Stimulated activated naive B cell treated with anti-CD40 and anti-IgM and Interleukin-4, amounts not matched to agents 10 μg/mL and 1 μg/mL and 100 μg/mL, for 72 hours (primary cell): ENCODE data around the gene RAET1G.
A peak's percentile ranks its signal among the peaks of the same experiment; 100 is the strongest.
"Not testable (repeated sequence)": the region's sequence is repeated elsewhere in the genome, so short reads cannot be mapped to it uniquely, and the experiment has no call there.

Source experiments
- ATAC-seq, 2 donors: fragments of 150-1000 bp; cut with Tn5 transposase; replicated peaks; 2 replicates each; pipeline ENCODE4 v1.10.0; 2021; ENCODE audit warnings: moderate library complexity in 1 of 2
- DNase-seq: peaks from one replicate; pipeline ENCODE4 v3.0.0; 2021
- H3K27ac Mint-ChIP-seq: one replicate; pipeline ENCODE4 v1.8.0; 2022; ENCODE audit warnings: mild to moderate bottlenecking, mixed read lengths
- H3K27me3 Mint-ChIP-seq, 2 donors: one replicate each; pipeline ENCODE4 v1.8.0; 2022; ENCODE audit warnings: mixed read lengths in 2 of 2
- H3K36me3 Mint-ChIP-seq, 2 donors: one replicate each; pipeline ENCODE4 v1.8.0; 2022; ENCODE audit warnings: mixed read lengths in 2 of 2, mild to moderate bottlenecking in 1 of 2
- H3K4me1 Mint-ChIP-seq, 2 donors: one replicate each; pipeline ENCODE4 v1.8.0; 2022; ENCODE audit warnings: mixed read lengths in 2 of 2, mild to moderate bottlenecking in 1 of 2
- H3K4me3 Mint-ChIP-seq, 2 donors: one replicate each; pipeline ENCODE4 v1.8.0; 2022; ENCODE audit warnings: mild to moderate bottlenecking in 2 of 2, mixed read lengths in 2 of 2, moderate library complexity in 1 of 2
- H3K9me3 Mint-ChIP-seq, 2 donors: one replicate each; pipeline ENCODE4 v1.8.0; 2022; ENCODE audit warnings: mixed read lengths in 2 of 2, mild to moderate bottlenecking in 1 of 2

Gene RAET1G

DNA sequence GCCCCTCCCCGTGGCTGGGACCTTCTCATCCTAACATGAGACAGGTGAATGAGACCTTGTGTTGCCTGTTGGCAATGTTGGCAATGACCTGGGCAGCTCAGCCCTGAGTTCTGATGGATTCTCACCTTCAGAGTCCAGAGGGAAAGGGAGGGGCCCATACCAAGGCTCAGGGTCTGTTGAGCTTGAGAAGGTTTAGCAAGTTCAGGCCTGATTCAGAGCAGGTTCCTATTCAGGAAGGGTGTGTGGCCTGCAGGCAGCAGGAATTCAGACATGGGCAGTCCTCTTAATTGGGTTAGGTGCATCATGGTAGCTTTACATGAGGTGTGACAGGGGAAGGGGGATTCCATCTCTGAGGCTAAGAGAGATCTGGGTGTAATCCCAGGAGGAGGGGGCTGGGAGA, 24.6 kb upstream of the RAET1G start:
- DNase-seq, H3K36me3 Mint-ChIP-seq, ATAC-seq, H3K9me3 Mint-ChIP-seq, H3K4me3 Mint-ChIP-seq, H3K27ac Mint-ChIP-seq, H3K4me1 Mint-ChIP-seq: not testable (repeated sequence)
- peaks cover 66 to 74% of the 10 kb centered on the region in 2 donors for H3K27me3 Mint-ChIP-seq

DNA sequence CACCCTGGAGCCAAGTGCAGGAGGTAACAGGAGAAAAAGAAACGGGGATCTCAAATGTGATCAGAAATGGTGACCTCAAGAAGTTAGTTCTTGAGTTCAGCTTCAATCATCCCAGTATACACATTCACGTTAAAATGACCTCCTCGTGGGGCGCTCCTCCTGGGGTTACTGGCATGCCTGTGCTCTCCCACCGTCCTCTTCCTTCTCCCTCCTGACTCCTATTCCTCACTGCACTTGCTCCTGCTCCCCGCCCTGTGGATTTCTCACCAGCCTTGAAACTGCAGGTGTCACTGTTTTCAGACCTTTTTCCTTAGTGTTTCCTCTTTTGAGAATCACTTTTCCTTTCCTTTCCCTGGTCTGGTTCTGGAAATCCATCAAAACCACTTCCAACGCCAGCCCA, 23.7 kb upstream of the RAET1G start:
- not testable (repeated sequence) for H3K36me3 Mint-ChIP-seq, ATAC-seq, H3K9me3 Mint-ChIP-seq, H3K27ac Mint-ChIP-seq, DNase-seq, H3K4me3 Mint-ChIP-seq
- H3K27me3 Mint-ChIP-seq = peaks cover 62 to 74% of the 10 kb centered on the region in 2 donors
- H3K4me1 Mint-ChIP-seq = peaks cover 7 to 14% of the 10 kb centered on the region in 2 donors

- peak; percentile 61 to 66 for ATAC-seq
- H3K27me3 Mint-ChIP-seq = peaks cover 63 to 74% of the 10 kb centered on the region in 2 donors
- not testable (repeated sequence) for H3K9me3 Mint-ChIP-seq, H3K4me3 Mint-ChIP-seq, DNase-seq, H3K27ac Mint-ChIP-seq, H3K36me3 Mint-ChIP-seq
- H3K4me1 Mint-ChIP-seq = peaks cover 13 to 27% of the 10 kb centered on the region in 2 donors
These were observed 22.4 kb upstream of the RAET1G start for GRCh38 chr6:149945276-149945675.

DNA sequence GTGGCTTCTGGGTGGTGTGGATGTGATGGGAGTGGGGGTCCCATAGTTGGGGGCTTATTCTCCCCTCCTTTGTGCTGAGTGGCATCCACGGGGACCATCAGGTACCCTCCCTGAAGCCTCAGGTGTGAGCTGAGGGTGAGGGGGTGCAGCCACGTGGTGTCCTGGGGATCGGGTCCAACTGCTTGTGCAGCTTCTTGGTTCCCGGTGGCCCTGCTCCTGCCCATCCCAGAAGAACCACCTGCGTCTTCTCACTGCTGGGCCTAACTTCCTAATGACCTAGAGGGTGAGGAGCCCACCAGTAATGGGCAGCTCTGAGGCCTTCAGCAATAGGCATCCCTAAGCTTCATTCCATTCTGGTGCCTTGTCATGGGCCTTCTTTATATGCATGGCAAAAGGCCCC, 20.4 kb upstream of the RAET1G start:
- peaks cover 66 to 80% of the 10 kb centered on the region in 2 donors for H3K27me3 Mint-ChIP-seq

GRCh38 chr6:149942461-149942829, 19.5 kb upstream of the RAET1G start:
- peaks cover 0 to 2% of the 10 kb centered on the region in 2 donors for H3K36me3 Mint-ChIP-seq
- ATAC-seq = no peak
- no peak for DNase-seq
- no peak overlapping the region for H3K27ac Mint-ChIP-seq
- H3K4me1 Mint-ChIP-seq = peaks cover 27 to 54% of the 10 kb centered on the region in 2 donors
- H3K9me3 Mint-ChIP-seq = no peaks in the 10 kb centered on the region
- peak overlapping the region; percentile 88 to 94 for H3K4me3 Mint-ChIP-seq
- peaks cover 63 to 80% of the 10 kb centered on the region in 2 donors for H3K27me3 Mint-ChIP-seq

More for the DNA sequence above, 20.4 kb upstream of the RAET1G start:
- not testable (repeated sequence) for H3K36me3 Mint-ChIP-seq, H3K4me3 Mint-ChIP-seq, ATAC-seq, H3K27ac Mint-ChIP-seq, H3K9me3 Mint-ChIP-seq, DNase-seq
- peaks cover 23 to 45% of the 10 kb centered on the region in 2 donors for H3K4me1 Mint-ChIP-seq

GRCh38 chr6:149941583-149942460, 18.9 kb upstream of the RAET1G start, which contains the start of gene ULBP2:
ULBP2 (plus strand) TSS chr6:149942014; CDS start chr6:149942073, 59 bp downstream.
- peak within 1 kb of the TSS; percentile 88 to 94 for H3K4me3 Mint-ChIP-seq
- peaks cover 64 to 83% of the 10 kb centered on the region in 2 donors for H3K27me3 Mint-ChIP-seq
- peaks cover 0 to 2% of the 10 kb centered on the region in 2 donors for H3K36me3 Mint-ChIP-seq
- ATAC-seq = peak; percentile 72 to 74
- peak; percentile 72 for DNase-seq
- H3K27ac Mint-ChIP-seq = peak within 1 kb of the TSS; percentile 95
- H3K4me1 Mint-ChIP-seq = peaks cover 27 to 55% of the 10 kb centered on the region in 2 donors
- no peaks in the 10 kb centered on the region for H3K9me3 Mint-ChIP-seq

- H3K9me3 Mint-ChIP-seq = no peaks in the 10 kb centered on the region
- peaks cover 0 to 2% of the 10 kb centered on the region in 2 donors for H3K36me3 Mint-ChIP-seq
- DNase-seq (no peak), ATAC-seq (no peak)
- no peak overlapping the region for H3K27ac Mint-ChIP-seq
- peaks cover 66 to 90% of the 10 kb centered on the region in 2 donors for H3K27me3 Mint-ChIP-seq
- H3K4me1 Mint-ChIP-seq = peaks cover 27 to 55% of the 10 kb centered on the region in 2 donors
- peak overlapping the region in 1 of 2 donors; percentile 13 for H3K4me3 Mint-ChIP-seq
These were observed 17.7 kb upstream of the RAET1G start for GRCh38 chr6:149940672-149940982.

- H3K4me3 Mint-ChIP-seq = peak overlapping the region in 1 of 2 donors; percentile 13
- no peaks in the 10 kb centered on the region for H3K9me3 Mint-ChIP-seq
- H3K4me1 Mint-ChIP-seq = peaks cover 25 to 55% of the 10 kb centered on the region in 2 donors
- DNase-seq (no peak), ATAC-seq (no peak)
- peaks cover 67 to 90% of the 10 kb centered on the region in 2 donors for H3K27me3 Mint-ChIP-seq
- H3K36me3 Mint-ChIP-seq = peaks cover 0 to 2% of the 10 kb centered on the region in 2 donors
- peak overlapping the region; percentile 75 for H3K27ac Mint-ChIP-seq
These were observed 17.2 kb upstream of the RAET1G start for GRCh38 chr6:149939909-149940671.

GRCh38 chr6:149939356-149939648, 16.4 kb upstream of the RAET1G start:
- Mint-ChIP-seq H3K27ac (peak overlapping the region; percentile 94), H3K36me3 (peaks cover 0 to 2% of the 10 kb centered on the region in 2 donors), H3K9me3 (no peaks in the 10 kb centered on the region), H3K4me1 (peaks cover 30 to 58% of the 10 kb centered on the region in 2 donors), H3K4me3 (peak overlapping the region; percentile 76 to 80), H3K27me3 (peaks cover 75 to 97% of the 10 kb centered on the region in 2 donors)
- DNase-seq = no peak
- ATAC-seq = peak in 1 of 2 donors; percentile 6

DNA sequence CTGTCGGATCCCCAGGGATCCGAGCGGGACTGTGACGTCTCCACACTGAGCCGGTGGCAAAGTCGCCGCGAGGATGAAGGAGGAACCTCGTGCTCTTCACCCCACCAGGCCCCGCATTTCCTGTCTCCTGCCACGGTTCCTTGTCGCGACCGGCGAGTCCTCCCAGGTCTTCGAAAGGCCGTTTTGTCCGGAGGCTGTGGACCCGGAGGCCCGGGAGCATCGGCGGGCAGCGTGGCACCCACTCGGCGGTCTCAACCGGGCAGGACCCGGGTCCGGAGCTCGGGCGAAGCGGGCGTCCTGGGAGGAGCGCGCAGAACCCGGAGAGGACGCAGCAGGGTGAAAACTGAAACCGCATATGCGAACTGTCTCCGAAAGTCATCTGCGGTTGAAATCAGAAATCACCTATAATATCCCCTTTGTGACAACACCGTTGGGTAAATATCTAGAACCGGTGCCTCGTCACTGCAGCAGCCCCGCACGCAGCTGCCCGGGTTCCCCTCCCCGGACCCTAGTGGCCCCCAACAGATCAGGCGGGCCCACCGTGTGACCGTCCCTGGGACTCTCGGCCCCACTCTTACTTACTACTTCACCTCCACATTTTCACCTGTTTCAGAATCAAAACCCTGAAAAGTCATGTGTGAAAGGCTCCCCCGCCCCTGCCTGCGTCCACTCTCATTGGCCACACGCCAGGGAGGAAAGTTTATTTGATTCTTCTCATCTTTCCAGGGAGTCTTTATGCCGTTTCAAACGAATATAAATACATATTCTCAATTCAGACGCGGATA, 15.8 kb upstream of the RAET1G start:
- ATAC-seq (peak; percentile 68 to 76), DNase-seq (peak; percentile 70)
- peak overlapping the region; percentile 76 to 80 for H3K4me3 Mint-ChIP-seq
- H3K36me3 Mint-ChIP-seq = peaks cover 0 to 2% of the 10 kb centered on the region in 2 donors
- no peaks in the 10 kb centered on the region for H3K9me3 Mint-ChIP-seq
- H3K4me1 Mint-ChIP-seq = peaks cover 32 to 61% of the 10 kb centered on the region in 2 donors
- peaks cover 73 to 97% of the 10 kb centered on the region in 2 donors for H3K27me3 Mint-ChIP-seq
- peak overlapping the region; percentile 94 for H3K27ac Mint-ChIP-seq

DNA sequence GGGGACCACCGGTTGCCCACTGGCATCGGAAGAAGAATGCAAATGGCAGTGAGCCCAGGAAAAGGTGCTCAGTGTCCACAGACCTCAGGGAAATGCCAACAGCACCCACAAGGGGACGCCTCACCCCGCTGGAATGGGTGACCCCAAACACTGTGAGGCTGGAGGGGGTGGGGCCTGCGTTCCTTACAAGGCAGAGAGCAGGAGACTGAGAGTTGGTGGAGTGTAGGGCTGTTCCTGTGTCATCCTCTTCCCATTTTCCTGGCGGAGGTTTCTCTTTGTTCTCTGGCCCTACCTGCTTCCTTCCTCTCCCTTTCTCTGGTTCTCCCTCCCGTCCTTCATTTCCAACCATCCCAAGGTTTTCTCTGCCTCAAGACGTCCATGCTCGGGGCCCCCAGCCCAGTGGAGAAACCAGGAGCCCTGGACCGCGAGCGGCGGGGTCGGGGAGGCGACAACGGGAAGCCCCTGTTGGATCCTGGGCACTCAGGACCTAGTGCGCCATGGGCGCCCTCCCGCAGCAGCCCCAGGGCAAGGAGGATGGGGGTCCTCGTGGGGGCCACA, 15.2 kb upstream of the RAET1G start:
- peak overlapping the region; percentile 76 to 80 for H3K4me3 Mint-ChIP-seq
- not testable (repeated sequence) for DNase-seq, H3K9me3 Mint-ChIP-seq, H3K36me3 Mint-ChIP-seq
- ATAC-seq = peak; percentile 30 to 45
- peaks cover 32 to 61% of the 10 kb centered on the region in 2 donors for H3K4me1 Mint-ChIP-seq
- peak overlapping the region; percentile 94 for H3K27ac Mint-ChIP-seq
- peaks cover 76 to 97% of the 10 kb centered on the region in 2 donors for H3K27me3 Mint-ChIP-seq

DNA sequence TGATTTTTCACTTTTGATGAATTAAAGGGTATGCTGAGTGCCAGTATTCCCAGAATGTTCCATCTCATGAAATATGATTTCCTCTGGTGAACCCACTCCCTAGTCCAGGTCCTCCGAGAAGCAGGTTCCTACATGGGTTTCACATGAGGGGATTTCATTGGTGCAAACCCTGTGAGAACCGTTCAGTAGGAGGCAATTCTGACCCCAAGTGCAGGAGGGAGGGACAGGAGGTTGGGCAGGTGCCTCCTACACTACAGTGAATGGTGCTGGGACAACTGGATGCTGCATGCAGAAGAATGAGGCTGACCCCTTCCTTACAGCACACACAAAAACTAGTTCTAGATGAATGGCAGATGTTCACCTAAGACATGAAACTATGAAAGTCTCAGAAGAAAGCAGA, 13.8 kb upstream of the RAET1G start:
- Mint-ChIP-seq H3K4me3 (no peak overlapping the region), H3K36me3 (peaks cover 0 to 2% of the 10 kb centered on the region in 2 donors), H3K27ac (no peak overlapping the region), H3K27me3 (peaks cover 75 to 96% of the 10 kb centered on the region in 2 donors), H3K9me3 (no peaks in the 10 kb centered on the region), H3K4me1 (peaks cover 28 to 48% of the 10 kb centered on the region in 2 donors)
- DNase-seq = no peak
- no peak for ATAC-seq

DNA sequence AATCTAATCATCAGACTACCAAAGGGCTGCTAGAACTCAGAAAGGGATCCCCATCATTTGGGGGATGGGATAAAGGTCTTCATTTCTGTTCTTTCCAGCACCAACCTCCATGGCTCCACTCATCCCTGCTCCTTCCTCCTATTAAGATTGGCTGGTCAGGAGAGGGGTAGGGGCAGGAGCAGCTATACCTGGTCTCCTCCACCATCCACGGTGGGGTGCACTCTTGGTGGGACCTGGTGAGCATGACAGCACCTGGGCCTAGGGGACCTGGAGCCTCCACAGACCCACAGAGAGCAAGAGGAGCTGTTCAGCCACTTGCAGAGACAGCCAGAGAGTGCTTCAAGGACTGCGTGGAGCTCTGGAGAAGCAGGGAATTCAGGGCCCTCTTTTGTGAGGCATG, 12.7 kb upstream of the RAET1G start:
- H3K4me3 Mint-ChIP-seq = no peak overlapping the region
- DNase-seq (no peak), ATAC-seq (no peak)
- H3K27ac Mint-ChIP-seq = no peak overlapping the region
- H3K9me3 Mint-ChIP-seq = no peaks in the 10 kb centered on the region
- H3K36me3 Mint-ChIP-seq = no peaks in the 10 kb centered on the region
- peaks cover 24 to 38% of the 10 kb centered on the region in 2 donors for H3K4me1 Mint-ChIP-seq
- peaks cover 73 to 96% of the 10 kb centered on the region in 2 donors for H3K27me3 Mint-ChIP-seq
